Activated CD8-positive, alpha-beta T cell treated with anti-CD3 and anti-CD28 coated beads for 36 hours (primary cell): Measurements from ENCODE around the gene PRDM2. TPM values are rescaled to one million over a fixed set of nuclear protein-coding genes. Genes with fewer than 3 reads are reported as not detected.

Source experiments
- ATAC-seq: fragments of 200-7000 bp; cut with Tn5 transposase; one replicate; pipeline ENCODE4 v1.10.0; 2021; ENCODE audit warnings: mild to moderate bottlenecking, moderate library complexity
- CTCF ChIA-PET: fragments of 350-600 bp; sonication (Branson Sonifier 250); formaldehyde crosslinking; loops from one replicate; lab custom pipeline; 2021; ENCODE audit warnings: antibody characterized with exemption; lab: Charles Lee
- POLR2A ChIA-PET: fragments of 350-600 bp; sonication (Branson Sonifier 250); formaldehyde crosslinking; loops from one replicate; lab custom pipeline; 2021; ENCODE audit warnings: antibody characterized with exemption; lab: Charles Lee
- DNase-seq: peaks from one replicate; pipeline ENCODE4 v3.0.0-alpha.2; 2020
- H3K27ac Mint-ChIP-seq: one replicate; pipeline ENCODE4 v1.8.0; 2021; ENCODE audit warnings: mild to moderate bottlenecking, mixed read lengths
- H3K27me3 Mint-ChIP-seq: one replicate; pipeline ENCODE4 v1.8.0; 2021; ENCODE audit warnings: mixed read lengths
- H3K36me3 Mint-ChIP-seq: one replicate; pipeline ENCODE4 v1.8.0; 2021; ENCODE audit warnings: low read depth, mixed read lengths
- H3K4me1 Mint-ChIP-seq: one replicate; pipeline ENCODE4 v1.8.0; 2021; ENCODE audit warnings: low read depth, mixed read lengths
- H3K4me3 Mint-ChIP-seq: one replicate; pipeline ENCODE4 v1.8.0; 2021; ENCODE audit warnings: mild to moderate bottlenecking, moderate library complexity, mixed read lengths
- H3K9me3 Mint-ChIP-seq: one replicate; pipeline ENCODE4 v1.8.0; 2021; ENCODE audit warnings: mixed read lengths
- CTCF ChIP-seq: fragments of 200-600 bp; IDR thresholded peaks from one replicate; pipeline ENCODE4 v1.8.0; 2022; ENCODE audit warnings: antibody characterized with exemption, mild to moderate bottlenecking
- intact Hi-C: fragments of 100-400 bp; cut with micrococcal nuclease; formaldehyde crosslinking; loops from one replicate; pipeline ENCODE4 v1.10.0; 2022
- total RNA-seq, 2 experiments: library from RNA; stranded (reverse); gene quantifications; one replicate each; pipeline ENCODE4 v1.2.3, GENCODE V29; 2021

PRDM2 gene
- total RNA-seq, 2 experiments from 2014 or later: 41.2 to 43.6 TPM

- H3K4me3 Mint-ChIP-seq: peak overlapping the region; percentile 47
- DNase-seq (no peak), ATAC-seq (no peak)
- H3K4me1 Mint-ChIP-seq: peaks cover 80% of the 10 kb centered on the region
- peak overlapping the region; percentile 98 for H3K27ac Mint-ChIP-seq
- H3K27me3 Mint-ChIP-seq: no peaks in the 10 kb centered on the region
- peaks cover 31% of the 10 kb centered on the region for H3K36me3 Mint-ChIP-seq
- ChIA-PET POLR2A (interaction anchor here (0.9 to 1.5 kb wide), 3 partner anchors 10 to 33 kb away, joined by 3 to 9 read pairs (median 5); no protein-coding TSS in a partner anchor), CTCF (interaction anchor here (0.9 to 1.0 kb wide), 2 partner anchors 14 to 33 kb away, joined by 3 to 4 read pairs; no protein-coding TSS in a partner anchor)
- TF ChIP-seq CTCF: no peak
- intact Hi-C loops: no loop called here
- H3K9me3 Mint-ChIP-seq: no peaks in the 10 kb centered on the region
These were observed 33.7 kb downstream of the PRDM2 start for GRCh38 chr1:13733711-13734110.

- Mint-ChIP-seq H3K27me3 (no peaks in the 10 kb centered on the region), H3K9me3 (no peaks in the 10 kb centered on the region), H3K36me3 (peaks cover 31% of the 10 kb centered on the region), H3K4me3 (no peak overlapping the region), H3K4me1 (peaks cover 69% of the 10 kb centered on the region), H3K27ac (peak overlapping the region; percentile 57)
- intact Hi-C loops: no loop called here
- ChIA-PET POLR2A (interaction anchor here (1.6 kb wide), 1 partner anchor 34 kb away, joined by 6 read pairs; no protein-coding TSS in a partner anchor), CTCF (interaction anchor here (0.6 to 1.9 kb wide), 4 partner anchors 9 to 54 kb away, joined by 3 to 11 read pairs (median 4); no protein-coding TSS in a partner anchor)
- ATAC-seq (no peak), DNase-seq (no peak)
- no peak for TF ChIP-seq CTCF
These were observed 35.4 kb downstream of the PRDM2 start for GRCh38 chr1:13735168-13735930.

GRCh38 chr1:13737398-13737797 lies 37.4 kb downstream of the PRDM2 start:
- H3K27me3 Mint-ChIP-seq: no peaks in the 10 kb centered on the region
- peaks cover 21% of the 10 kb centered on the region for H3K36me3 Mint-ChIP-seq
- peak overlapping the region; percentile 88 for H3K27ac Mint-ChIP-seq
- ATAC-seq: peak; percentile 79
- peak; percentile 25 for DNase-seq
- H3K4me3 Mint-ChIP-seq: no peak overlapping the region
- no peaks in the 10 kb centered on the region for H3K9me3 Mint-ChIP-seq
- no peak for TF ChIP-seq CTCF
- peaks cover 60% of the 10 kb centered on the region for H3K4me1 Mint-ChIP-seq
- CTCF ChIA-PET: interaction anchor here (1.1 to 2.6 kb wide), 3 partner anchors 10 to 81 kb away, joined by 3 to 7 read pairs (median 5); no protein-coding TSS in a partner anchor
- intact Hi-C loops: loop anchor here (2.0 kb wide), 1 partner anchor 73 kb away; no protein-coding TSS in a partner anchor
- POLR2A ChIA-PET: interaction anchor here (0.8 to 1.1 kb wide), 3 partner anchors 12 to 38 kb away, joined by 3 to 5 read pairs (median 3); no protein-coding TSS in a partner anchor

GRCh38 chr1:13746342-13746741 lies 46.4 kb downstream of the PRDM2 start:
- no peak for DNase-seq
- Mint-ChIP-seq H3K36me3 (peaks cover 32% of the 10 kb centered on the region), H3K4me3 (no peak overlapping the region), H3K4me1 (peaks cover 15% of the 10 kb centered on the region), H3K27me3 (no peaks in the 10 kb centered on the region), H3K9me3 (no peaks in the 10 kb centered on the region), H3K27ac (no peak overlapping the region)
- intact Hi-C loops: no loop called here
- ATAC-seq: no peak
- no peak for TF ChIP-seq CTCF
- POLR2A ChIA-PET: interaction anchor here (2.1 kb wide), 1 partner anchor 10 kb away, joined by 5 read pairs; no protein-coding TSS in a partner anchor
- CTCF ChIA-PET: no interaction called here
